GM19324 (cell line): ENCODE data around the gene PRR5.
"Not testable (repeated sequence)": the region's sequence is repeated elsewhere in the genome, so short reads cannot be mapped to it uniquely, and the experiment has no call there.

Source experiments
- ATAC-seq: cut with Tn5 transposase; IDR thresholded peaks from one replicate; pipeline ENCODE4 v1.9.1; 2021; ENCODE audit warnings: mild to moderate bottlenecking, moderate library complexity; ENCODE audit not compliant: unreplicated experiment, low FRiP score

The PRR5 gene, protein sequence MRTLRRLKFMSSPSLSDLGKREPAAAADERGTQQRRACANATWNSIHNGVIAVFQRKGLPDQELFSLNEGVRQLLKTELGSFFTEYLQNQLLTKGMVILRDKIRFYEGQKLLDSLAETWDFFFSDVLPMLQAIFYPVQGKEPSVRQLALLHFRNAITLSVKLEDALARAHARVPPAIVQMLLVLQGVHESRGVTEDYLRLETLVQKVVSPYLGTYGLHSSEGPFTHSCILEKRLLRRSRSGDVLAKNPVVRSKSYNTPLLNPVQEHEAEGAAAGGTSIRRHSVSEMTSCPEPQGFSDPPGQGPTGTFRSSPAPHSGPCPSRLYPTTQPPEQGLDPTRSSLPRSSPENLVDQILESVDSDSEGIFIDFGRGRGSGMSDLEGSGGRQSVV

DNA sequence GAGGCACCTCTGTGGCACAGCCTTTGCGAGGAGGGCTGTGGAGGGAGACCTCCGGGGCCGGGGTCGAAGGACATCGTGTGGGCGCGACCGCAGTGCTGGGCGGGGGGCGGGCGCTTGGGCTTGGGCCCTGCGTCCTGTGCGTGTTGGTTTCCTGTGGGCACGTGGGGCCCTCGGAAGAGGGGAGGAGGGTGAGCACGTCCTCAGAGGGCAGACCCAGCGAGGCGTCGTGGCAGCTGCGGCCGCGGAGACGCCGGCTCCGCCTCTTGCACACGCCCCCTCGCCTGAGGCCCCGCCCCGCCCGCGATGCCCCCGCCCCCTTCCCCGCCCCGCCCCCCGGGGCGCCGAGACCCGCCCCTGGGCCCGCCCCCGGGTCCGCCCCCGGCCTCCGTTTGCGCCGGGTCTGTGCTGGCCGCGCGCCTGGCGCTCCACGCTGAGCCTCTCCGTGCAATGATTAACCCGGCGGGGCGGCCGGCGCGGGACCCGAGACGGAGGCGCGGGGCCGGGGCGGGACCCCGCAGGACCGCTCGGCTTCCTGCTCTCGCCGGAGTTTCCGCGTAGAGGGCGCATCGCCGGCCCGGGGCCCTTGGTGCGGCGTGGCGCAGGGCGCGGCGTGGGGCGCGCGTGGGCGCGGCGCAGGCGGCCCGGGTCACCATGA lies at the start of gene PRR5:
TSS of gene PRR5 (plus strand) at position 381 of the 655 bp plus-strand sequence. CDS start at position 652, 271 bp downstream.
- peak; percentile 74 for ATAC-seq

DNA sequence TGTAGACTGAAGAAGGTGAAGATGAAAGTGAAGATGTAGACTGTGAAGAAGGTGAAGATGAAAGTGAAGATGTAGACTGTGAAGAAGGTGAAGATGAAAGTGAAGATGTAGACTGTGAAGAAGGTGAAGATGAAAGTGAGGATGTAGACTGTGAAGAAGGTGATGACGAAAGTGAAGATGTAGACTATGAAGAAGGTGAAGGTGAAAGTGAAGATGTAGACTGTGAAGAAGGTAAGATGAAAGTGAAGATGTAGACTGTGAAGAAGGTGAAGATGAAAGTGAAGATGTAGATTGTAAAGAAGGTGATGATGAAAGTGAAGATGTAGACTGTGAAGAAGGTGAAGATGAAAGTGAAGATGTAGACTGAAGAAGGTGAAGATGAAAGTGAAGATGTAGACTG lies 49.1 kb upstream of the PRR5 start:
- ATAC-seq: not testable (repeated sequence)

GRCh38 chr22:44658311-44658953 lies 43.6 kb upstream of the PRR5 start:
- no peak for ATAC-seq

GRCh38 chr22:44659140-44659539 lies 42.9 kb upstream of the PRR5 start:
- ATAC-seq: no peak

DNA sequence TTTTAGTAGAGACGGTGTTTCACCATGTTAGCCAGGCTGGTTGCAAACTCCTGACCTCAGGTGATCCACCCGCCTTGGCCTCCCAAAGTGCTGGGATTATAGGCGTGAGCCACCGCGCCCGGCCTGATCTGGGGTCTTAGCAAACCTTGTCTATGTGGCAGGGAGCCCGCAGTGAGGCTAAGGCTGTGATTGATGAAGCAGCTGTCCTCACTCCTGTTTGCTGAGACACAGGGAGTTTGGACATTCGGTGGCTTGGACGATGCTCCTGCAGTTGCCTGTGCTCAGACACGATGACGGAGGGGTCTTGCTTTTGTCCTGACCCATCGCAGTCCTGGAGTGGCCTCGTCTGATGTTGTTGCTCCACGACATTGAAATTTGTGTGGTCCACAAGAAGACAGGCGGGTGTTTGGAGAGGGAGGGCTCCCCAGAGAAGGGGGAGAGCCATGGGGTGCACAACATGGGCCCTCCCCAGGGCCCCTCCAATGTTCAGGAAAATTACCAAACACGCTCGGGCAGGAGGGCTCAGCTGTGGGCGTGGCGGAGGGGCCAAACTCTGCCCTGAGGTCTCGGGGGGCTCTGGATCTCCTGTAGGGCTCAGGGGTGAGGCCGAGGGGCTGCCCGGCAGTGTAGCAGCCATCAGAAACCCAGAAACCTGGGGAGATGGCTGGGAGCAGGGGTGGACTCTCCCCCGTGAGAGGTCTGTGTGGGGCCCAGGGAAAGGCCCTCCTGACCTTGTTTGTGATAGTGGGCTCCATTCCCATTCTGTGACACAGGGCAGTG lies 41.8 kb upstream of the PRR5 start:
- no peak for ATAC-seq

GRCh38 chr22:44661070-44661469 lies 40.9 kb upstream of the PRR5 start:
- ATAC-seq: no peak

DNA sequence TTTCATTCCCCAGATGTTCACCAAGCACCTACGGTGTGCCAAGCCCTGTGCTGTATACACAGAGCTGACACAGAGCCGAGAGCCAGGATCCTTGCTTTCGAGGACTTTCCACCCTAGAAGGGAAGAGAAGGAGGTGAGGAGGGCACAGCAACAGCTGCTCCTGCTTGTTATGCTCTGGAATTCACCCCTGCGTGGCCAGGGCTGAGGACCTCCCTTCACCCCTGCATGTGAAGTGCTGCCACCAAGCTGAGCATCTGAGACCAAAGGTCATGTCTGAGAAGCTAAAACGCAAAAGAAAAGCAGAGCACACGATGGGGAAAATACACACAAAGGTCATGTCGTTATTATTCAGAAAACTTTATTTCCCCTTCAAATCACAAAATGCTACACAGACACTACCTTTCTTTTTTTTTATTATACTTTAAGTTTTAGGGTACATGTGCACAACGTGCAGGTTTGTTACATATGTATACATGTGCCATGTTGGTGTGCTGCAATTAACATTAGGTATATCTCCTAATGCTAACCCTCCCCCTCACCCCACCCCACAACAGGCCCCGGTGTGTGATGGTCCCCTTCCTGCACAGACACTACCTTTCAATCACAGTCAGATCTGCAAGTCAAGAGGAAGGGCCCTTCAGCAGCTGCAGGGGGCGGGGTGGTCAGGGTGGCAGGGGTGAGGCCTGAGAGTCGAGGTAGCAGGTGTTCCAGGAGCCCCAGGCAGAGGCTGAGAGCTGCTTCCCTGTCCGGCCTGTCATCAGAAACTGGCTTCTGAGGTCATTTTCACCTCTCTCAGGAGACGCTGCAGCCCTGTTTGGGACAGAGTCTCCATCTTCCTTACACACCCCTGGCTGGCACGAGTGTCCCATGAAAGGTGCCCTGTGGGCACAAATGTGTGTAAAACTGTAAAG lies 40.1 kb upstream of the PRR5 start:
- no peak for ATAC-seq

GRCh38 chr22:44663256-44663999 lies 38.6 kb upstream of the PRR5 start:
- no peak for ATAC-seq

DNA sequence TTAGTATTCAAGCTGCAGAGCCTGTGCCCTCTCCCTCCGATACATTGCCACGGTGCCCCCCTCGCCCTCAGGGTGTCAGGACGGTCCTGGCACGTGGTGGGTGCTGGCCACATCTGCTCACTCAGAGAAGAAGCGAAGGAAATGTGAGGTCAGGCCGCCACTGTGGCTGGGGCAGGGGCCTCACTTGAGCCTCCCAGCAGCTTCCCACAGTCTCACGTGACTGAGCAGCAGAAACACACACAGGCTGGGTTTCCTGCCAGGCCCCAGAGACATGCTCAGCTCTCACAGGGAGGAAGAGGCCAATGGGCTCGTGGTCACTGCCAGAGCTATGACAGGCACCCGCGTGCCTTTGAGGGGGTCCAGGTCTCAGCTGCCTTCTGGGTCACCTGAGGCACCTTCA lies 37.9 kb upstream of the PRR5 start:
- no peak for ATAC-seq

DNA sequence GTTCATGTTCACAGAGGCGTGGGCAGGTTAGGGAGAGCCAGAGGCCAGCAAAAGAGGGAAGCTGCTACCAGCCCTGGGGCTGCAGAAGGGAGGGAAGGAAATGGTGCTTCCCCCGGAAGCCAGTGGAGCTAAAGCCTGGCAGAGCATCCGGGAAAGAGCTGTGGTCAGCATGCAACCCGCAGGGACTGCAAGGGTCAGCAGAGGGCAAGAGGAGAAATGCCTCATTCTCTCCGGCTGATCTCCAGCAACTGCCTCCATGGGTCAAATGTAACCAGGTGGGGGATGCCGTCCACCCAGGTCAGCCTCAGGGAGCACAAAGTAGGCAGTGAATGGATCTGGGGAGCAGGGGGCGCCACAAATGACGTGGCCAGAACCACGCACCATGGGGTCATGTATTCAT lies 36.9 kb upstream of the PRR5 start:
- ATAC-seq: no peak

DNA sequence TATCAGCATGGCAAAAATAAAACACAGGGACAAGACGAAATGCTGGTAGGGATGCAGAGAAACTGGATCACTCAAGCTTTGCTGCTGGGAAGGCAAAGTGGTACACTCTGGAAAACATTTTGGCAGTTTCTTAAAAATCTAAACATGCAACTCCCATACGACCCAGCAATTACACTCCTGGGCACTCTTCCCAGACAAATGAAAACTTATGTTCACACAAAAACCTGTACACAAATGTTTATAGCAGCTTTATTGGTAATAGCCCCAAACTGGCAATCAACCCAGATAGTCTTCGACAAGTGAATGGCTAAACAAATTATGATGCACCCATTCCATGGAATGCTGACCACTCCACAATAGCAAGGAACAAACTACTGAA lies 35.8 kb upstream of the PRR5 start:
- no peak for ATAC-seq

DNA sequence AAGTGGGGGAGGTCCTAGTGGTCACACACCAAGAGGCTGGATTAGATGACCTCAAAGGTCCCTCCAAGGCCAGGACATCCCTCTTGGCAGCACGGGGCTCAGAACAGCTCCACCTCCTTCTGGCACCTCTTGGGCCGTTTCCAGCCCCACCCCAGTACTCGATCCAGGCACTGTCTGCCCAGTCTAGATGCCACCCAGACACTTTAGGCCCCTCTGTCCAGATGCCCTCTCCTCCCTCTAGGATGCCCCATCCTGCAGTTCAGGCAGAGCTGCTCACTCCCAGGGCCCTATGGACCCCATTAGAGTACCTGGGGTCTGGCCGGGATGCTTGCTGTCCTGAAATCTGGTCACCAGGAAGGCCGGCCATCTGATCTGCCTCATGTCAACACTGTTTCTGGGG lies 34.7 kb upstream of the PRR5 start:
- ATAC-seq: no peak

DNA sequence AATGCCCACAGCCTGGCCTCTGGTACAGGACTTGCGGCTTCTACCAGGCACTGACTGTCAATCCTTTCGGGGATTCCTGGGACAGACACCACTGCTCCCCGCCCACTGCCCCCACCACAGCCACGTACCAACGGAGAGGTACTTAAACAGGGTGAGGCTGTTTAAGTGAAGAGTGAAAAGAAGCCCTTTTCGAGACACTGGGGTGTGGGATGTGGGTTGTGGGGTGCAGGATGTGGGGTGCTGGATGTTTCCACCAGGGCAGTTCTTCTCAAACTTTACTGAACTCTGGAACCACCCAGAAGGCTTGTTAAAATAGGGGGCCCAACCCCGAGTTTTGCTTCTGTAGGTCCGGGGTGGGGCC lies 34.2 kb upstream of the PRR5 start:
- ATAC-seq: no peak

DNA sequence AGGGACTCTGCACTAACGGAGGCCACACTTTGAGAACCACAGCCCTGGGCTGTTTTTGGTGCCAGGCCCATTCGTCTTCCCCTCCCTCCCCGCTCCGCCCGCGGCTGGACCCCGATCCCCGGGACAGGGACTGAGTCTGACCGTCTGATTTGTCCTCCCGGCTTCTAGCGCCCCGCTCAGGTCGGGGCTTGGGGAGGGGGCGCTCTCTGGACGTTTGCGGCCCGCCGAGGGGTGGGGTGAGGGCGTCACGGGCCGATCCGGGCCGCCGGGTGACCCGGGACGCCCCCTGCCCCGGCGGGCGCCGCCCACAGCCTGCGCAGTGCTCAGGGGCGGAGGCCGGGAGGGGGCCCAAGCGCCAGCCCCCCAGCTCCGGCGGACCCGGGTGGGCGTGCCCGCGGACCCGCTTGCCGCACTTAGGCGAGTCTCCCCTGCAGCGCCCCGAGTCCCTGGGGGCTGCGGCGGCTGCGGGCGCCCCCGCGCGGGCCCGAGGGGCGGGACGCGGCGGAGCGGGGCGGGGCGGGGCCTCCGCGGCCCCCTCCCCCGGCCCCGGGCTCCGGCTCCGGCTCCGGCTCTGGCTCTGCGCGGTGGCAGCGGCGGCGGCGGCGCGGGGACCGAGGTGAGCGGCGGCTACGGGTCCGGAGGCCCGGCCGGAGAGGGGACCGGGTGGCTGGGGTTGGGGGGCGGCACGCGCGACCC lies 33.7 kb upstream of the PRR5 start:
- ATAC-seq: no peak

- no peak for ATAC-seq
Observed at GRCh38 chr22:44668886-44669521, 33.0 kb upstream of the PRR5 start.

- no peak for ATAC-seq
Observed at GRCh38 chr22:44669561-44669976, 32.4 kb upstream of the PRR5 start.

GRCh38 chr22:44670220-44670988 lies 31.6 kb upstream of the PRR5 start:
- ATAC-seq: no peak
